ENCODE measurements around the gene MPRIP.

- TF ChIP-seq, protein P1, sequence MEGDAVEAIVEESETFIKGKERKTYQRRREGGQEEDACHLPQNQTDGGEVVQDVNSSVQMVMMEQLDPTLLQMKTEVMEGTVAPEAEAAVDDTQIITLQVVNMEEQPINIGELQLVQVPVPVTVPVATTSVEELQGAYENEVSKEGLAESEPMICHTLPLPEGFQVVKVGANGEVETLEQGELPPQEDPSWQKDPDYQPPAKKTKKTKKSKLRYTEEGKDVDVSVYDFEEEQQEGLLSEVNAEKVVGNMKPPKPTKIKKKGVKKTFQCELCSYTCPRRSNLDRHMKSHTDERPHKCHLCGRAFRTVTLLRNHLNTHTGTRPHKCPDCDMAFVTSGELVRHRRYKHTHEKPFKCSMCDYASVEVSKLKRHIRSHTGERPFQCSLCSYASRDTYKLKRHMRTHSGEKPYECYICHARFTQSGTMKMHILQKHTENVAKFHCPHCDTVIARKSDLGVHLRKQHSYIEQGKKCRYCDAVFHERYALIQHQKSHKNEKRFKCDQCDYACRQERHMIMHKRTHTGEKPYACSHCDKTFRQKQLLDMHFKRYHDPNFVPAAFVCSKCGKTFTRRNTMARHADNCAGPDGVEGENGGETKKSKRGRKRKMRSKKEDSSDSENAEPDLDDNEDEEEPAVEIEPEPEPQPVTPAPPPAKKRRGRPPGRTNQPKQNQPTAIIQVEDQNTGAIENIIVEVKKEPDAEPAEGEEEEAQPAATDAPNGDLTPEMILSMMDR (conservative IDR thresholded peaks at IDR 0.05; ENCODE audit: low read depth, low read length), result no peak
- TF ChIP-seq EZH2 (IDR thresholded peaks at IDR 0.05; ENCODE audit: low read length, unreplicated experiment) (no peak), EZH2phosphoT487 (IDR thresholded peaks at IDR 0.05; ENCODE audit: borderline replicate concordance, low read length) (no peak)
These were observed 49.0 kb downstream of the MPRIP start for GRCh38 chr17:17091276-17091675.
